GM21447 (cell line): ENCODE data around the gene PADI6.
"Not testable (repeated sequence)": the region's sequence is repeated elsewhere in the genome, so short reads cannot be mapped to it uniquely, and the experiment has no call there.

Experiments used
- ATAC-seq: cut with Tn5 transposase; IDR thresholded peaks from one replicate; pipeline ENCODE4 v1.9.1; 2021; ENCODE audit not compliant: unreplicated experiment

PADI6 gene

GRCh38 chr1:17371896-17372295, at the start of gene PADI6:
Gene PADI6, plus strand, starts transcription at chr1:17372196. Its CDS starts 50 bp downstream, at chr1:17372246.
- no peak for ATAC-seq

GRCh38 chr1:17328855-17329254, 43.1 kb upstream of the PADI6 start:
- no peak for ATAC-seq

- ATAC-seq = no peak
Observed at GRCh38 chr1:17329610-17330009, 42.4 kb upstream of the PADI6 start.

GRCh38 chr1:17330856-17331255, 41.1 kb upstream of the PADI6 start:
- no peak for ATAC-seq

GRCh38 chr1:17333081-17333480, 38.9 kb upstream of the PADI6 start:
- ATAC-seq = no peak

GRCh38 chr1:17335821-17336710, 35.9 kb upstream of the PADI6 start:
- ATAC-seq = no peak

GRCh38 chr1:17338706-17339493, 33.1 kb upstream of the PADI6 start:
- no peak for ATAC-seq

GRCh38 chr1:17339521-17339920, 32.5 kb upstream of the PADI6 start:
- no peak for ATAC-seq

GRCh38 chr1:17340358-17340757, 31.6 kb upstream of the PADI6 start:
- no peak for ATAC-seq

- ATAC-seq = no peak
Observed at GRCh38 chr1:17342014-17342441, 30.0 kb upstream of the PADI6 start.

GRCh38 chr1:17345506-17345905, 26.5 kb upstream of the PADI6 start:
- ATAC-seq = not testable (repeated sequence)

GRCh38 chr1:17346046-17346789, 25.8 kb upstream of the PADI6 start:
- no peak for ATAC-seq

GRCh38 chr1:17347769-17348592, 24.0 kb upstream of the PADI6 start:
- no peak for ATAC-seq

- no peak for ATAC-seq
Observed at GRCh38 chr1:17348593-17349234, 23.3 kb upstream of the PADI6 start.

- ATAC-seq = no peak
Observed at GRCh38 chr1:17350083-17350482, 21.9 kb upstream of the PADI6 start.

GRCh38 chr1:17350928-17351446, 21.0 kb upstream of the PADI6 start:
- no peak for ATAC-seq

- no peak for ATAC-seq
Observed at GRCh38 chr1:17351598-17352324, 20.2 kb upstream of the PADI6 start.

- no peak for ATAC-seq
Observed at GRCh38 chr1:17352419-17352909, 19.5 kb upstream of the PADI6 start.

- no peak for ATAC-seq
Observed at GRCh38 chr1:17355898-17356297, 16.1 kb upstream of the PADI6 start.
